ENCODE results near the gene C1QTNF7.

C1QTNF7 gene, protein sequence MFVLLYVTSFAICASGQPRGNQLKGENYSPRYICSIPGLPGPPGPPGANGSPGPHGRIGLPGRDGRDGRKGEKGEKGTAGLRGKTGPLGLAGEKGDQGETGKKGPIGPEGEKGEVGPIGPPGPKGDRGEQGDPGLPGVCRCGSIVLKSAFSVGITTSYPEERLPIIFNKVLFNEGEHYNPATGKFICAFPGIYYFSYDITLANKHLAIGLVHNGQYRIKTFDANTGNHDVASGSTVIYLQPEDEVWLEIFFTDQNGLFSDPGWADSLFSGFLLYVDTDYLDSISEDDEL

DNA sequence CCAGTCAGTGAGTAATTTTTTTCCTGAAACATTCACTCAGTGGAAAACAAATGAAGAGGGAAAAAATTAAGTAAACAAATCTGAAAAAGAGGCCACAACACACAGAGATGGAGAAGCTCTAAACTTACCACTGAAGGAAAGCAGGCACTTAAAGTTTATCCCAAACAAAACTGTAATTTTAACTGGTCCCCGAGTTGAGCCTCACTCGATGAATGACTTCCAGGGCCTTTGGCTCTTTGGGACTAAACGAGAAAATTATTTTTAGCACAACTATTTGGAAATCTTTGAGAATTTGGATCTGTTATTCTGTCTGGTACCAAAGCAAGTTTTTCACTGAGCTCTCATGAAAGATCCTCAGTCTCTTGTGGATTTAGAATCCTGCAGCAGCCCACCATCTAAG, at the start of gene C1QTNF7:
Gene C1QTNF7 (plus strand): TSS at position 333 of the 400 bp plus-strand sequence. CDS start 7,711 bp downstream, outside the sequence.
- no peak for DNase-seq

DNA sequence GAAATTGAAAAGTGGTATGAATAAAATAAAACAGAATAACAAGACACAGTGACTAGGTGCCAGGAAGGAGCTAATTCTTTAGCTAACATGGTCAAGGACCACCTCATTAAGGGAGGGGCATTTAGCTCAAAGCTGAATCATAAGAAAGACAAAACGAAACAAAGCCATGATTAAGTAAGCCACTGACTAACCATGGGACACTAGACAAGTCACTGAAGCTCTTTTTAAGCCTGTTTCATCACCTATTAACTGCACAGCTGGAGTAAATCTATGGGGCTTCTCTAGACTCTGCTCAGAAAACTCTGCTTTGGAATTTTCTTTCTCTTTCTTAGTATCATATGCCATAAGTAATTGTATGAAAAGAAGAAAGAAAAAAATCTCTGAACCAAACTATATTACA, 49.8 kb upstream of the C1QTNF7 start:
- DNase-seq = no peak

- DNase-seq = no peak
Measured at GRCh38 chr4:15378493-15378892, 49.3 kb upstream of the C1QTNF7 start.

GRCh38 chr4:15381806-15382338, 46.0 kb upstream of the C1QTNF7 start:
- no peak for DNase-seq

GRCh38 chr4:15382669-15383273, 45.1 kb upstream of the C1QTNF7 start:
- DNase-seq = no peak

DNA sequence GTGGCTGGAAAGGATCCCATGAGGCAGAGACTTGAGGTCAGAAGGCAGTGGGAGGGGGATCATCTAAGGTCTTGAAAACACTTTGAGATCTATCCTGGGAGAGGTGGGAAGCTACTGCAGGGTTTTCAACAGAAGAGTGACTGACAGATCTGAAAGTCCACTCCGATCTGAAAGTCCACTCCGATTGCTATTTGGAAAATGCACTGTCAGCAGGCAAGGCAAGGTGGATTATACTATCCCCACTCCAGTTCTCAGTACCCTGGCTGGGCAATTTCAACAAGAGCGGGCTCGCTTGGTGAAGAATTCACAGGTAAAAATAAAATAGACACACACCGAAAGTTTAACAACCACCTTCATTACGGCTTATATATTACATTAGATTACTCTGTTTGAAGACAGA, 42.3 kb upstream of the C1QTNF7 start:
- DNase-seq = no peak

- DNase-seq = no peak
Measured at GRCh38 chr4:15385928-15386327, 41.9 kb upstream of the C1QTNF7 start.

DNA sequence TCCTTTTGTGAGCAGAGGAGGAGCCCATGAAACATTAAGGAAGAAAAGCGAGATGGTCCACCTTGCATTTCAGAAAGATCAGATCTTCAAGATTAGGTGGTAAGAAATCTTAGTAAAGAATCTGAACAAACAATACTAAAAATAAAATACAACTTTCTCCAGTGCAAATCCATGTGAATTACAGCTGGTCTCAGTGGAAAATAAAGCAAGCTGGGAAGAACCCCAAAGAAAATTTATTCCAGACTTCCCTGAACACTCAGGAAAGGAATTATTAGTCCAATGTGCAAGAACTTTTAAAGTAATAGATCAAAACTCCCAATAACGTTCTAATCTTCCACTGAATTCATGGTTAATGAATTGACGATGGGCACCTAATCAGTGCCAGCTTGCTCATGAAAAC, 37.3 kb upstream of the C1QTNF7 start:
- DNase-seq = no peak

- no peak for DNase-seq
Measured at GRCh38 chr4:15392053-15392805, 35.6 kb upstream of the C1QTNF7 start.

DNA sequence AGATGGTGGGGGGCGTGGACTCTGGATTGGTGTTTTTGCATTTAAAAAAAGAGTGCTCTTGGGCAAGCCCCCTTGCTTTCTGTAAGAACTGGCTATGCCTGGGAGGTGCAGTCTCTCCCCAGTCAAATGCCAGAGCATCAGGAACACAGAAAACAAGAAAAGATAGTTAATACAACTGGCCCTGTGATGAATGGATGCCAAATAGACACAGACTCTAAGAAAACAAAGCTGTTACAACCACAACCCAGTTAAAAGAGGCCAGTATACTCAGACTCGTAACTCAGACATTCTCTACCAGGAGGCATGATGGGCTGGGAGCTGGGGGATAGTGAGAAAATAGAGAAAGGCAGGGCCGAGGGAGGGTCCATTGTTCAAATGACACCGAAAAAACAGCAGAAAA, 32.5 kb upstream of the C1QTNF7 start:
- DNase-seq = no peak

DNA sequence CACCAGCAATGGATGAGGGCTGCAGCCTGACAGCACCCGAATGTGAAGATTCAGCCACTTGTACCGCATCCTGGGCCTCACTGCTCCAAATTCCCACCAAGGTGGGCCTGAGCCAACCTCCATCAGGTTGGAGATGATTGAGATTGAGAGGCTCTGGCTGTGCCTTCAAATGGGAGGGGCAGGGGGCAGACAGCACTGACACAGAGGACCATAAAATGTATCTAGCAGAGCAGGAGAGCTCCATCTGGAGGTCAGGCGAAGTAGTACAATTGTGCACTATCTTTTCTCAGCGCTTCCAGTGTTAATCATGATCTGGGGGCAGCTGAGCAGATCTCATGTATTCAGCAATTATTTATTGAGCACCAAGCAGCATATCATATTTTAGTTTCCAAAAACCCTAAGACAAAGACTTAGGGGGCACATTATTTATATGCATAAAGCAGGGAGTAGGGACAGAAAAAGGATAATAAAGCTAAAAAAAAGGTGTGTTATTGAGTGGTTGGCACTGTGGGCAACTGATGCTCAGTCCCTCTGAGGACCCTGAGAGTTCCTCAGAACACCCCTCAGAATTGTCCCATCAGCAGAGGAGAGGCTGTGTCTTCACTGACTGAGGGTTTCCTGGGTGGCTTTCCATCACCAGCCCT, 31.6 kb upstream of the C1QTNF7 start:
- peak; percentile 26 for DNase-seq

- no peak for DNase-seq
Measured at GRCh38 chr4:15398001-15398400, 29.8 kb upstream of the C1QTNF7 start.

GRCh38 chr4:15398732-15399131, 29.1 kb upstream of the C1QTNF7 start:
- DNase-seq = no peak

DNA sequence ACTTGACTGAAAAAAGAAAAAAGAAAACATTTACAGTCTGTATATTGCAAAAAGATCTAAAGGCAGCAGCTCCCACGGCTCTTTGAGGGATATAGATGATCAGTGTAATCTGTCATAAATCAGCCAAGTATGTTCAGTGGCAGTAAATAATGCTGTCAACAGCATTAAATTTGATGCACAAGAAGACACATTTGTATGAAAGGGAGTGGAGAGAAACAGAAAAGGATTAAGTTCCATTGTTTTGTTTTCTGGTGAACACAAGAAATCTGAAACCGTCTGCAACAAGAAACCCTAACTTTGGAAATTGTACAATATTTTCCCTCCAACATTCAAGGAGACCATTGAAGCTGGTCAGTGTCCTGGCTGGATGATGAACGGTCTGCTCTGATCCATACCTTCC, 27.6 kb upstream of the C1QTNF7 start:
- DNase-seq = no peak

- peak; percentile 5 for DNase-seq
Measured at GRCh38 chr4:15400981-15401671, 26.7 kb upstream of the C1QTNF7 start.

- DNase-seq = no peak
Measured at GRCh38 chr4:15402146-15402545, 25.7 kb upstream of the C1QTNF7 start.

DNA sequence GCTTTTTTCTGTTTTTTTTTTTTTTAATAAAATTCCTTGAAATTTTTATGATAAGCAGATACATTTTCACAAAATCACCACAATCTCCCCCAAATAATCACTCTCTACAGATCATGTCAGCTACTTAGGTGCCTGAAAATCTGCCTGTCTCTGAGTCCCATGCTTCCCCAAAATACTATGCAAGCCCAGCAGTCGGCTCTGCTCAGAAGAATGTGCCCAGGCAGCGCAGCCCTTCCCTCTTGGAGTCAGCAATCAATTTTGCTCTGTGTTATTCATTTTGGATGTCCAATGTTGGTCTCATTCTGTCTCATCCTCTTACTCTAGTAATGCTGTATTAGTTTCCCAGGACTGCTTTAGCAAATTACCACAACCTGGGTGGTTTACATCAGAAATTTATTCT, 24.9 kb upstream of the C1QTNF7 start:
- no peak for DNase-seq

DNA sequence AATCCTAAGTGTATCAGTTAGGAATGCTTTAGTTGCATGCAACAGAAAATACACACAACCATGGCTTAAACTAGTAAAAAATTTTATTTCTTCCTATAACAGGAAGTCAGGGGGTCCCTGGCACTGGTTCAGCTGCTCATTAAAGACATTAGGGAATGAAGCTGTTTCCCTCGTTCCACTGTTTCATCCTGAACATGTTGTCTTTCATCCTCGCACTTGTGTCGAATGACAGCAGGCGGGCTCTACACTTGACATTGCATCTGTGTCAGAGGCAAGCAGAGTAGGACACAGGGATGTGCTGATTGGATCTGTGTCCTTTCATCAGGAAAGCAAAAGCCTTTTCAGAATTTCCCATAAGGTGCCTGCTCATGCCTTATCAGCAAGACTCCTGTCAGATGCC, 22.8 kb upstream of the C1QTNF7 start:
- no peak for DNase-seq

GRCh38 chr4:15410750-15411149, 17.1 kb upstream of the C1QTNF7 start:
- DNase-seq = no peak

DNA sequence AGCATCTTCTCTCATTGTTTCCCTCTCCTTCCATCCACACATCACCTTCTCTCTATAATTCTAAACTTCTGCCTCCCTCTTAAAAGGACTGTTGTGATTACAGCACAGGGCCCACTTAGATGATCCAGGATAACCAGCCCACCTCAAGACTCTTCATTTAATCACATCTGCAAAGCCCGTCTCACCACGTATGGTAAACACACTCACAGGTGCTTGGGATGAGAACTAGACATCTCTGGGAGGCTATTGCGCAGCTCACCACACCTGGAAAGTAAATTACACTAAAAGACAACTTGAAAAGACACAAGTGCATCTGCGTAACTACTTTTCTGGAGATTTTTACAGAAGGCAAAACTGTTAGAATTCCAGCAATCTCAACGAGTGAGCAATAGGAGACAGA, 15.4 kb upstream of the C1QTNF7 start:
- DNase-seq = no peak

- DNase-seq = no peak
Measured at GRCh38 chr4:15413010-15413622, 14.7 kb upstream of the C1QTNF7 start.

GRCh38 chr4:15413623-15414019, 14.2 kb upstream of the C1QTNF7 start:
- DNase-seq = no peak

Measured in activated T-cell treated with anti-CD3 and anti-CD28 coated beads for 4 hours (primary cell).